CD8-positive, alpha-beta memory T cell (primary cell): ENCODE measurements around the gene LDLRAP1. TPM values are rescaled to one million over a fixed set of nuclear protein-coding genes. Genes with fewer than 3 reads are reported as not detected.

Experiments
- CTCF ChIA-PET: fragments of 350-600 bp; sonication (Branson Sonifier 250); formaldehyde crosslinking; loops from one replicate; lab custom pipeline; 2021; ENCODE audit warnings: antibody characterized with exemption; lab: Charles Lee
- POLR2A ChIA-PET: fragments of 350-600 bp; sonication (Branson Sonifier 250); formaldehyde crosslinking; loops from one replicate; lab custom pipeline; 2021; ENCODE audit warnings: antibody characterized with exemption; lab: Charles Lee
- DNase-seq, 5 donors: peaks; one replicate each; pipeline versions ENCODE4 v3.0.0 to v3.0.0-alpha.2; 2020 to 2022; ENCODE audit warnings: mixed read lengths in 1 of 5
- H3K27ac ChIP-seq: one replicate; pipeline ENCODE4 v1.7.0; 2013; ENCODE audit warnings: low read depth, mild to moderate bottlenecking, low read length, moderate library complexity
- H3K27me3 ChIP-seq: 2 replicates; pipeline ENCODE4 v1.7.0; 2013; ENCODE audit warnings: low read length, mild to moderate bottlenecking; ENCODE audit not compliant: insufficient read depth, poor library complexity, severe bottlenecking
- H3K36me3 ChIP-seq: 2 replicates; pipeline ENCODE4 v1.7.0; 2013; ENCODE audit warnings: mild to moderate bottlenecking, low read length, moderate library complexity; ENCODE audit not compliant: insufficient read depth
- H3K4me1 ChIP-seq: 2 replicates; pipeline ENCODE4 v1.7.0; 2013; ENCODE audit warnings: mild to moderate bottlenecking, low read length, moderate library complexity; ENCODE audit not compliant: insufficient read depth
- H3K4me3 ChIP-seq: 2 replicates; pipeline ENCODE4 v1.7.0; 2013; ENCODE audit warnings: mild to moderate bottlenecking, low read length
- H3K9me3 ChIP-seq: 2 replicates; pipeline ENCODE4 v1.7.0; 2013; ENCODE audit warnings: mild to moderate bottlenecking, low read length
- H3K27ac Mint-ChIP-seq, 8 donors: one replicate each; pipeline ENCODE4 v1.8.0; 2020 to 2021; ENCODE audit warnings: mixed read lengths in 8 of 8, mild to moderate bottlenecking in 6 of 8, inconsistent platforms in 3 of 8, moderate library complexity in 3 of 8
- H3K27me3 Mint-ChIP-seq, 2 donors: one replicate each; pipeline ENCODE4 v1.8.0; 2020 to 2021; ENCODE audit warnings: mixed read lengths in 2 of 2, mild to moderate bottlenecking in 1 of 2, moderate library complexity in 1 of 2
- H3K36me3 Mint-ChIP-seq, 3 donors: one replicate each; pipeline ENCODE4 v1.8.0; 2020 to 2021; ENCODE audit warnings: mixed read lengths in 3 of 3, inconsistent platforms in 1 of 3, mild to moderate bottlenecking in 1 of 3
- H3K4me1 Mint-ChIP-seq, 3 donors: one replicate each; pipeline ENCODE4 v1.8.0; 2020 to 2021; ENCODE audit warnings: mixed read lengths in 3 of 3, inconsistent platforms in 1 of 3, mild to moderate bottlenecking in 1 of 3
- H3K4me3 Mint-ChIP-seq, 7 donors: one replicate each; pipeline ENCODE4 v1.8.0; 2020 to 2021; ENCODE audit warnings: mixed read lengths in 7 of 7, mild to moderate bottlenecking in 6 of 7, moderate library complexity in 4 of 7, inconsistent platforms in 2 of 7
- H3K9me3 Mint-ChIP-seq, 5 donors: one replicate each; pipeline ENCODE4 v1.8.0; 2020 to 2022; ENCODE audit warnings: mixed read lengths in 5 of 5, mild to moderate bottlenecking in 3 of 5, moderate library complexity in 2 of 5, inconsistent platforms in 1 of 5
- polyA plus RNA-seq: library from polyadenylated mRNA; unstranded; fragments of 300-500 nt; fragmentation: Illumina TruSeq; gene quantifications from one replicate; pipeline ENCODE4 v1.2.3, GENCODE V29; 2021
- total RNA-seq, 2 experiments: library from RNA; stranded (reverse); gene quantifications; one replicate each; pipeline ENCODE4 v1.2.3, GENCODE V29; 2021

Gene LDLRAP1
- total and polyA plus RNA-seq, 3 experiments from 2014 or later = 21.1 to 302 (median 22.0) TPM

- no peak for DNase-seq
- Mint-ChIP-seq H3K4me1 (peaks cover 87 to 98% (median 97%) of the 10 kb centered on the region in 3 donors), H3K4me3 (peak overlapping the region in 5 of 7 donors; percentile 65 to 96 (median 90)), H3K9me3 (no peaks in the 10 kb centered on the region), H3K36me3 (peaks cover 4 to 78% (median 26%) of the 10 kb centered on the region in 3 donors), H3K27ac (peak overlapping the region; percentile 65 to 99 (median 96)), H3K27me3 (no peaks in the 10 kb centered on the region)
- ChIA-PET CTCF (no interaction called here), POLR2A (interaction anchor here (1.6 to 2.1 kb wide), 2 partner anchors 12 to 15 kb away, joined by 7 read pairs; no protein-coding TSS in a partner anchor)
- Histone ChIP-seq H3K36me3 (peaks cover 32% of the 10 kb centered on the region), H3K9me3 (no peaks in the 10 kb centered on the region), H3K4me1 (peaks cover 97% of the 10 kb centered on the region), H3K27me3 (no peaks in the 10 kb centered on the region), H3K4me3 (peak overlapping the region; percentile 29), H3K27ac (no peak overlapping the region)
Observed at GRCh38 chr1:25560788-25561187, 17.4 kb downstream of the LDLRAP1 start.

DNA sequence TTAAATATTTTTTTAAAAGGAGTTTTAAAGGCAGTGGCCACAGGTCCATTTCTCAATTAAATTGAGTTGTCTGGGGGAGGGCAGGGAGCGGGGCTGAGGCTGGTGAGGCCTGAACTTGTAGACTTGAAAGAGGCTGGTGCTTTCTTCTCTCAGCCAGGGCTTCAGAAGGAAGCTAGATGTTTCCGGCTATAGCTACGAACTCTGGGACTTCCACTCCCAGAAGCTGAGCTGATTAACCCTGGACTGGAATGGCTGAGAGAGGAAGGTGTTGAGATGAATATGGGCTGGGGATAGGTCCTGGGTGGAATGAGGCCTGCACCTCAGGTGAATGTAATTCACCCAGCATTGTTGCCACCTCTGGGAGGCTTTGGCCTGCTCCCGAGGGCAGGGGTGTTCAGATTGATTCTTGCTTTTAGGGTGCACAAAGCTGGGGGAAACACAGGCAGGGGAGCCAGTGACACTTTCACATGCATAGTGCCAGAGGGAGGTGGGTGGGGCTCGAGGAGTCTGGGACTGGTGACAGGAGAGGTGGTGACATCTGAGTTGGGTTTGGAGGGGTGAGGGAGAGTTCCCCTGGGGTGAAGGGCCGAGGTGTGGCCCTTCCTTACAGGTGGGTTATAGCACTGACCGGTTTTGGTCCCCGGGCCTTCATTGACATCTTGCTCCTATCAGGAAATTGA is 18.2 kb downstream of the LDLRAP1 start:
- ChIA-PET POLR2A (interaction anchor here (1.6 to 2.1 kb wide), 2 partner anchors 13 to 16 kb away, joined by 7 read pairs; no protein-coding TSS in a partner anchor), CTCF (interaction anchor here (0.7 to 1.2 kb wide), 2 partner anchors 11 to 13 kb away, joined by 3 to 4 read pairs; no protein-coding TSS in a partner anchor)
- Mint-ChIP-seq H3K27ac (peak overlapping the region; percentile 85 to 99 (median 96)), H3K4me1 (peaks cover 87 to 98% (median 94%) of the 10 kb centered on the region in 3 donors), H3K4me3 (peak overlapping the region; percentile 86 to 97 (median 92)), H3K9me3 (no peaks in the 10 kb centered on the region), H3K27me3 (no peaks in the 10 kb centered on the region), H3K36me3 (peaks cover 4 to 83% (median 24%) of the 10 kb centered on the region in 3 donors)
- peaks cover 97% of the 10 kb centered on the region for H3K4me1 ChIP-seq
- H3K9me3 ChIP-seq = no peaks in the 10 kb centered on the region
- DNase-seq = peak in 2 of 5 donors; percentile 29 to 58
- peak overlapping the region; percentile 78 for H3K4me3 ChIP-seq
- no peaks in the 10 kb centered on the region for H3K27me3 ChIP-seq
- peaks cover 31% of the 10 kb centered on the region for H3K36me3 ChIP-seq
- peak overlapping the region; percentile 54 for H3K27ac ChIP-seq

DNA sequence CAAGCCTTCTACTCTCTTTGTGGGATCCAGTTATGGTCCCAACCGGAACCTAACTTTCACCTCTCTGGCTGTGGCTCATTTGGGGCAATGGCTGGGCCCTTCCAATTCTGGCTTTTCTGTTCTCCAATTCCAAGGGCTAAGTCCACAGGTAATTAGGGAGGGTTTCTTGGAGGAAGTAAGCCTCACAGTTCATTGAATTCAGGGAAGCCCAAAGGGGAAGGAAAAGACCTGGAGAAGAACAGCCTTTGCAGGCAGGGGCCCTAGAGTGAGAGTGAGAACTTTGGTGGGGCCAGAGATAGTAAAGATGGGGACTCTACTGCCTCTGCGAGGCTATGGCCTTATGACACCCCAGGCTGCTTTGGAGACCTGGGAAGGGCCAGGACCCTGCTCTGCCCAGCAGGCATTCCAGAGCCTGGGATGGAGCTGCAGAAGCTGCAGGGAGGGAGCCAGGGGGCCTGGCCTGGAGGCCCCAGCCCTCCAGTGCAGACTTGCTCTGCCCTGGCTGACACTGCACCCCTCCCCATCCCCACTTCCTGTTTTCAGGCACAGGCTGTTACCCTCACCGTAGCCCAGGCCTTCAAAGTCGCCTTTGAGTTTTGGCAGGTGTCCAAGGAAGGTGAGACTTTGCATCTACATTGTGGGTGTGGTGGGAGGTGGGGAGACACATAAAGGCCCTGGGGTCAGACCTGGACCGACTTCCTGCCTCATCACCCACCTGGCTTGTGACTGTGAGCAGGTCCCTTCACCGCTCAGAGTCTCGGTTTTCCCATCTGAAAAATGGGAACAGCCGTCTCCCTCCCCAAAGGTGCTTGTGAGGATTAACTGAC is 18.9 kb downstream of the LDLRAP1 start:
- CTCF ChIA-PET = interaction anchor here (0.7 to 1.2 kb wide), 2 partner anchors 10 to 13 kb away, joined by 3 to 4 read pairs; no protein-coding TSS in a partner anchor

DNA sequence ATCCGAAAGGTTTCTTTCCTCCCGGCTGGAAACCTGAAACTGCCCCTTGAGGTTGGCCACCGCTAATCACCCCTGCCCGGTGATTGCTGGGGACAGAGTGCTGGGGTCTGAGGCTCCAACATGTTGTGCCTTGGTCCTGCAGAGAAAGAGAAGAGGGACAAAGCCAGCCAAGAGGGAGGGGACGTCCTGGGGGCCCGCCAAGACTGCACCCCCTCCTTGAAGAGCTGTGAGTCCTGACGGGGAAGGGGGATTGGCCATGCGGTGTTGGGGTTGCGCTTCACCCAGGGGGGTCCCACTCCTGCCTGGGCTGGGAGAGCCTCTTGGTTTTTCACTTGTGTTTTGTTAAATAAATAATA is 19.5 kb downstream of the LDLRAP1 start:
- Histone ChIP-seq H3K27me3 (no peaks in the 10 kb centered on the region), H3K4me3 (peak overlapping the region; percentile 78), H3K9me3 (no peaks in the 10 kb centered on the region), H3K27ac (peak overlapping the region; percentile 46), H3K36me3 (peaks cover 36% of the 10 kb centered on the region), H3K4me1 (peaks cover 97% of the 10 kb centered on the region)
- Mint-ChIP-seq H3K4me1 (peaks cover 78 to 96% (median 84%) of the 10 kb centered on the region in 3 donors), H3K9me3 (no peaks in the 10 kb centered on the region), H3K36me3 (peaks cover 4 to 83% (median 24%) of the 10 kb centered on the region in 3 donors), H3K27ac (peak overlapping the region; percentile 85 to 99 (median 96)), H3K27me3 (no peaks in the 10 kb centered on the region), H3K4me3 (peak overlapping the region; percentile 86 to 97 (median 92))
- no peak for DNase-seq
- CTCF ChIA-PET = interaction anchor here (1.4 kb wide), 1 partner anchor 60 kb away, joined by 3 read pairs; no protein-coding TSS in a partner anchor
- POLR2A ChIA-PET = interaction anchor here (0.6 to 1.1 kb wide), 2 partner anchors 14 kb away, joined by 3 read pairs; no protein-coding TSS in a partner anchor

More for the DNA sequence above, 18.9 kb downstream of the LDLRAP1 start:
- H3K4me1 ChIP-seq = peaks cover 97% of the 10 kb centered on the region
- no peaks in the 10 kb centered on the region for H3K27me3 ChIP-seq
- Mint-ChIP-seq H3K4me3 (peak overlapping the region; percentile 86 to 97 (median 92)), H3K27ac (peak overlapping the region; percentile 85 to 99 (median 96)), H3K9me3 (no peaks in the 10 kb centered on the region), H3K36me3 (peaks cover 4 to 84% (median 22%) of the 10 kb centered on the region in 3 donors), H3K4me1 (peaks cover 82 to 97% (median 87%) of the 10 kb centered on the region in 3 donors), H3K27me3 (no peaks in the 10 kb centered on the region)
- H3K36me3 ChIP-seq = peaks cover 34% of the 10 kb centered on the region
- POLR2A ChIA-PET = interaction anchor here (0.6 to 2.1 kb wide), 2 partner anchors 13 to 17 kb away, joined by 3 to 7 read pairs; no protein-coding TSS in a partner anchor
- peak overlapping the region; percentile 78 for H3K4me3 ChIP-seq
- DNase-seq = peak; percentile 59 to 97 (median 93)
- H3K27ac ChIP-seq = peak overlapping the region; percentile 54
- no peaks in the 10 kb centered on the region for H3K9me3 ChIP-seq

GRCh38 chr1:25563330-25564215 is 20.2 kb downstream of the LDLRAP1 start:
- peak overlapping the region; percentile 78 for H3K4me3 ChIP-seq
- H3K27me3 ChIP-seq = no peaks in the 10 kb centered on the region
- H3K9me3 ChIP-seq = no peaks in the 10 kb centered on the region
- POLR2A ChIA-PET = interaction anchor here (1.1 to 1.6 kb wide), 2 partner anchors 14 to 20 kb away, joined by 3 to 9 read pairs; partner anchors contain the start of gene LDLRAP1
- CTCF ChIA-PET = interaction anchor here (1.4 kb wide), 1 partner anchor 60 kb away, joined by 3 read pairs; no protein-coding TSS in a partner anchor
- Mint-ChIP-seq H3K9me3 (no peaks in the 10 kb centered on the region), H3K27ac (peak overlapping the region; percentile 92 to 99 (median 96)), H3K27me3 (no peaks in the 10 kb centered on the region), H3K4me1 (peaks cover 78 to 96% (median 82%) of the 10 kb centered on the region in 3 donors), H3K4me3 (peak overlapping the region; percentile 86 to 97 (median 92)), H3K36me3 (peaks cover 4 to 82% (median 19%) of the 10 kb centered on the region in 3 donors)
- peaks cover 39% of the 10 kb centered on the region for H3K36me3 ChIP-seq
- DNase-seq = no peak
- H3K4me1 ChIP-seq = peaks cover 97% of the 10 kb centered on the region
- H3K27ac ChIP-seq = no peak overlapping the region

DNA sequence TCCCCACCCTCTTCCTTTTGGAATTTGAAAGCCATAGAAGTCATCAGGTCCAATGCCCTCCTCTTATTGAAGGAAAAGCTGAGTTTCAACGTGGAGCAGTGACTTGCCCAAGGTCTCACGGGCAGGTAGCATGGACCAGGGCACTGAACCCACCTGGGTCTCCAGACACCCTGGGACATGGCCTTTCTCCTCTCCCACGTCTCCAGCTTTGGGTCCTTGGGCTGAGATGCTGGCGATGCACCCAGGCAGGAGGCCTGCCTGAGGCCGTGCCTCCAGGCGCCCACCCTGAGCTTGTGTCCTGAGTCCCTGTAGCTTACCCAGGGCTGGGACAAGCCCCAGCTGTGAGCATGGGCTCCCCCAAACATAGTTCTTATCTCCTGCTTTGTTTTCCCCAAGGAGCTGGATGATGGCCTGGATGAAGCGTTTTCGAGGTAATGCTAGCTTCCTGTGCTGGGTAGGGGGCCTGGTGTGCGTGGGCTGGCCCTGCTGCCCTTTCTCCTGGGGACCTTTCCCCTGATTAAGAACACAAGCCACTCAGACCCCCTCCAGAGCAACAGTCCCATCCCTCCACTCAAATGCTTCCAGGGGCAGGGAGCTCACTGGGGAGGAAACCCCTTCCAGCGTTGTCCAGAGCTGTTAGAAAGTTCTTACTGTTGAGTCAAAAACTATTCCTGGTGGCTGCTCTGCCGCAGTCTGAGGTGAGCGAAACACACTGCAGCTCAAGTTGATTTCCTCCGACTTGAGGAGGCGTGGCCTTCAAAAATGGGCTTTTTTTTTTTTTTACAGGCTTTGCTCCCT is 21.6 kb downstream of the LDLRAP1 start:
- CTCF ChIA-PET = interaction anchor here (0.9 to 3.8 kb wide), 9 partner anchors 11 to 246 kb away, joined by 3 to 19 read pairs (median 5); partner anchors contain the start of gene LDLRAP1
- Mint-ChIP-seq H3K4me3 (peak overlapping the region; percentile 74 to 97 (median 86)), H3K4me1 (peaks cover 69 to 96% (median 75%) of the 10 kb centered on the region in 3 donors), H3K27me3 (no peaks in the 10 kb centered on the region), H3K36me3 (peaks cover 4 to 78% (median 14%) of the 10 kb centered on the region in 3 donors), H3K9me3 (no peaks in the 10 kb centered on the region), H3K27ac (peak overlapping the region; percentile 77 to 96 (median 88))
- no peak overlapping the region for H3K27ac ChIP-seq
- H3K4me3 ChIP-seq = peak overlapping the region; percentile 78
- DNase-seq = peak in 2 of 5 donors; percentile 28 to 72
- POLR2A ChIA-PET = interaction anchor here (0.6 to 3.5 kb wide), 8 partner anchors 8 to 655 kb away, joined by 3 to 13 read pairs (median 5); partner anchors contain the start of genes LDLRAP1 and MAN1C1
- no peaks in the 10 kb centered on the region for H3K27me3 ChIP-seq
- H3K9me3 ChIP-seq = no peaks in the 10 kb centered on the region
- peaks cover 97% of the 10 kb centered on the region for H3K4me1 ChIP-seq
- H3K36me3 ChIP-seq = peaks cover 29% of the 10 kb centered on the region
